ENCODE results near the gene EMILIN1. TPM values are rescaled to one million over a fixed set of nuclear protein-coding genes. Genes with fewer than 3 reads are reported as not detected.

EMILIN1 gene
- polyA plus RNA-seq, 1 of the 3 experiments (the other 2 are of a cell fraction) = 286 TPM

DNA sequence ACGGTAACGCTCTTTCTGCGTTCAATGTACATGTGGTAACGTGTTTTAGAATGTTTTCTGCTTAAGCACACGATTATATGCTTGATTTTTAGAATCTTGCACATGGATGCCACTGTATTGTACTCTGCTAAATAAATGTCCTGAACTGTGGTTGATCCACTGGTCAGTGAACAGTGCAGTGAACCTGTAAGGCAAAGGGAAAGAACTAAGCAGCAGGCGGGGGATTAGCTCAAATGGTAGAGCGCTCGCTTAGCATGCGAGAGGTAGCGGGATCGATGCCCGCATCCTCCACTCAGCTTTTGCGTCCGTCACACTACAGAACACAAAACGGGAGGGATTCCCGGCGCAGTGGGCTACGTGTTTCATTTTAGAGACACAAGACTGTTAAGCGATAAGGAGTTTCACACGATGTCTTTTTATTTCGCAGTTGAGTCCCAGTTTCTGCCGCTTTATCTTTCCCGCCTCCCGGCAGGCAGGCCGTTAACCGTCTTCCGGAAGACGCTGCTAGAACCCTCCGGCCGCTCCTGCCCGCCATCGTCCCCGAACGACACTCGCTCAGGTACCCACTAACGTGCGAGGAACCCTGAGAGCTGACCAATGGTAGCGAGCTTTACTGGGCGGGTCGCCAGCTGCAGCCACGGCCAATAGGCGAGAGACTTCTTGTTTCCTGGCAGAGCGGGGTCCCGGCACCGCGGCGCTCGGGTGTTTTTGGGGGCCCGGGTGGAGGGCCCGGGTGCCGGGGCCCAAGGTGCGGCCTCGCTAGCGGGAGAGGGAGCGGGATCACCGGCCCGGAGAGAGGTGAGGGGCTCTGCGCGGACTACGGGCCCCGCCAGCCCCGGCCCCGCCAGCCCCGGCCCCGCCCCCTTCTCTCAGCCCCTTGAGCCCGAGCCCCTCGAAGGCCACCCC lies 27.2 kb upstream of the EMILIN1 start, which contains the start of gene AGBL5:
AGBL5 (plus strand) TSS at position 673 of the 906 bp plus-strand sequence. CDS start 1,291 bp downstream, outside the sequence.
- WGBS (ENCODE audit: low lambda C conversion rate) = under 1% methylated on average over 56 of the region's 67 CpGs
- Histone ChIP-seq H3K36me3 (replicated peaks in 1 of 2; ENCODE audit: control insufficient read depth in 1 of 2, insufficient read depth in 2 of 2, low read length in 1 of 2) (peaks cover 13 to 31% of the 10 kb centered on the region in 2 experiments), H3K9me3 (no peaks in the 10 kb centered on the region), H3K4me2 (peak within 1 kb of the TSS; percentile 98), H4K20me1 (ENCODE audit: insufficient read depth) (no peaks in the 10 kb centered on the region), H3K27me3 (ENCODE audit: insufficient read depth) (no peaks in the 10 kb centered on the region), H2AFZ (ENCODE audit: low read depth) (peak within 1 kb of the TSS; percentile 71), H3K9me2 (no peaks in the 10 kb centered on the region), H3K27ac (ENCODE audit: low read depth in 2 of 2, low read length in 1 of 2) (peak within 1 kb of the TSS; percentile 81 to 98), H3K79me2 (ENCODE audit: insufficient read depth) (no peaks in the 10 kb centered on the region), H3K9ac (peak within 1 kb of the TSS; percentile 76), H3F3A (replicated peaks; ENCODE audit: insufficient read depth) (peaks cover 32% of the 10 kb centered on the region), H3K4me3 (ENCODE audit: low read depth in 2 of 2, low read length in 1 of 2) (peak within 1 kb of the TSS; percentile 86 to 89), H3K4me1 (ENCODE audit: control insufficient read depth in 1 of 2, insufficient read depth in 2 of 2, low read depth in 1 of 2, low read length in 1 of 2) (peaks cover 10 to 15% of the 10 kb centered on the region in 2 experiments; a peak in 2 of 4 replicates)
- ChIA-PET CTCF (interaction anchor here (0.6 to 13.5 kb wide), 21 partner anchors 9 to 287 kb away, joined by 3 to 216 read pairs (median 5); partner anchors contain the start of genes ABHD1, EMILIN1, KHK and OST4), POLR2A (interaction anchor here (0.6 to 4.8 kb wide), 17 partner anchors 8 to 202 kb away, joined by 3 to 80 read pairs (median 8); partner anchors contain the start of genes EMILIN1, KHK, OST4 and TMEM214)
- DNase-seq = peak; percentile 100
- TF ChIP-seq YY1 (IDR thresholded peaks at IDR 0.05; ENCODE audit: low read depth) (peak; percentile 65; the same call in 1 of the 2 replicates), SIN3A (IDR thresholded peaks at IDR 0.05; ENCODE audit: borderline replicate concordance, low read depth, low read length) (no peak), ELF1 (IDR thresholded peaks at IDR 0.05) (peak; percentile 63; the same call in 1 of the 2 replicates), RCOR1 (IDR thresholded peaks at IDR 0.05; ENCODE audit: low read length) (0 out of 2 replicates have a peak, but pooled peaks have one; percentile 14), GATA2 (CRISPR knock-in tag; IDR thresholded peaks at IDR 0.05) (no peak), RXRA (IDR thresholded peaks at IDR 0.05; ENCODE audit: borderline replicate concordance, low read depth) (no peak), FOSL2 (IDR thresholded peaks at IDR 0.05; ENCODE audit: borderline replicate concordance, low read depth) (peak; percentile 78; the same call in 1 of the 2 replicates), RAD21 (IDR thresholded peaks at IDR 0.05; ENCODE audit: low read length) (no peak), MXI1 (IDR thresholded peaks at IDR 0.05; ENCODE audit: low read depth, low read length) (peak; percentile 59; the same call in 1 of the 2 replicates), GABPA (IDR thresholded peaks at IDR 0.05; ENCODE audit: low read depth) (peak; percentile 35), POLR2AphosphoS5 (IDR thresholded peaks at IDR 0.05; ENCODE audit: low read depth, low read length) (peak; percentile 57), TEAD4 (IDR thresholded peaks at IDR 0.05; ENCODE audit: borderline replicate concordance, insufficient read depth) (peak; percentile 87), CHD2 (IDR thresholded peaks at IDR 0.05; ENCODE audit: low read length, partially characterized antibody) (peak; percentile 53), JUND (IDR thresholded peaks at IDR 0.05) (no peak; the same call in 1 of the 2 replicates), RFX5 (IDR thresholded peaks at IDR 0.05; ENCODE audit: low read length) (peak; percentile 69), MEF2A (IDR thresholded peaks at IDR 0.05; ENCODE audit: borderline replicate concordance, low read depth) (no peak), FOXM1 (IDR thresholded peaks at IDR 0.05; ENCODE audit: low read depth) (no peak; the same call in 1 of the 2 replicates)
- TF ChIP-seq, protein P1, sequence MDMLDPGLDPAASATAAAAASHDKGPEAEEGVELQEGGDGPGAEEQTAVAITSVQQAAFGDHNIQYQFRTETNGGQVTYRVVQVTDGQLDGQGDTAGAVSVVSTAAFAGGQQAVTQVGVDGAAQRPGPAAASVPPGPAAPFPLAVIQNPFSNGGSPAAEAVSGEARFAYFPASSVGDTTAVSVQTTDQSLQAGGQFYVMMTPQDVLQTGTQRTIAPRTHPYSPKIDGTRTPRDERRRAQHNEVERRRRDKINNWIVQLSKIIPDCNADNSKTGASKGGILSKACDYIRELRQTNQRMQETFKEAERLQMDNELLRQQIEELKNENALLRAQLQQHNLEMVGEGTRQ (IDR thresholded peaks at IDR 0.05; ENCODE audit: borderline replicate concordance, low read depth, low read length) = 0 out of 2 replicates have a peak, but pooled peaks have one; percentile 1
- TF ChIP-seq, protein P2, sequence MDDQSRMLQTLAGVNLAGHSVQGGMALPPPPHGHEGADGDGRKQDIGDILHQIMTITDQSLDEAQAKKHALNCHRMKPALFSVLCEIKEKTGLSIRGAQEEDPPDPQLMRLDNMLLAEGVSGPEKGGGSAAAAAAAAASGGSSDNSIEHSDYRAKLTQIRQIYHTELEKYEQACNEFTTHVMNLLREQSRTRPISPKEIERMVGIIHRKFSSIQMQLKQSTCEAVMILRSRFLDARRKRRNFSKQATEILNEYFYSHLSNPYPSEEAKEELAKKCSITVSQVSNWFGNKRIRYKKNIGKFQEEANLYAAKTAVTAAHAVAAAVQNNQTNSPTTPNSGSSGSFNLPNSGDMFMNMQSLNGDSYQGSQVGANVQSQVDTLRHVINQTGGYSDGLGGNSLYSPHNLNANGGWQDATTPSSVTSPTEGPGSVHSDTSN (IDR thresholded peaks at IDR 0.05) = 0 out of 2 replicates have a peak, but pooled peaks have one; percentile 4
- TF ChIP-seq, protein P3, sequence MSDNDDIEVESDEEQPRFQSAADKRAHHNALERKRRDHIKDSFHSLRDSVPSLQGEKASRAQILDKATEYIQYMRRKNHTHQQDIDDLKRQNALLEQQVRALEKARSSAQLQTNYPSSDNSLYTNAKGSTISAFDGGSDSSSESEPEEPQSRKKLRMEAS (IDR thresholded peaks at IDR 0.05; ENCODE audit: low read depth) = peak; percentile 100
- TF ChIP-seq, protein P4, sequence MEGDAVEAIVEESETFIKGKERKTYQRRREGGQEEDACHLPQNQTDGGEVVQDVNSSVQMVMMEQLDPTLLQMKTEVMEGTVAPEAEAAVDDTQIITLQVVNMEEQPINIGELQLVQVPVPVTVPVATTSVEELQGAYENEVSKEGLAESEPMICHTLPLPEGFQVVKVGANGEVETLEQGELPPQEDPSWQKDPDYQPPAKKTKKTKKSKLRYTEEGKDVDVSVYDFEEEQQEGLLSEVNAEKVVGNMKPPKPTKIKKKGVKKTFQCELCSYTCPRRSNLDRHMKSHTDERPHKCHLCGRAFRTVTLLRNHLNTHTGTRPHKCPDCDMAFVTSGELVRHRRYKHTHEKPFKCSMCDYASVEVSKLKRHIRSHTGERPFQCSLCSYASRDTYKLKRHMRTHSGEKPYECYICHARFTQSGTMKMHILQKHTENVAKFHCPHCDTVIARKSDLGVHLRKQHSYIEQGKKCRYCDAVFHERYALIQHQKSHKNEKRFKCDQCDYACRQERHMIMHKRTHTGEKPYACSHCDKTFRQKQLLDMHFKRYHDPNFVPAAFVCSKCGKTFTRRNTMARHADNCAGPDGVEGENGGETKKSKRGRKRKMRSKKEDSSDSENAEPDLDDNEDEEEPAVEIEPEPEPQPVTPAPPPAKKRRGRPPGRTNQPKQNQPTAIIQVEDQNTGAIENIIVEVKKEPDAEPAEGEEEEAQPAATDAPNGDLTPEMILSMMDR (IDR thresholded peaks at IDR 0.05) = no peak
- TF ChIP-seq, protein P5, sequence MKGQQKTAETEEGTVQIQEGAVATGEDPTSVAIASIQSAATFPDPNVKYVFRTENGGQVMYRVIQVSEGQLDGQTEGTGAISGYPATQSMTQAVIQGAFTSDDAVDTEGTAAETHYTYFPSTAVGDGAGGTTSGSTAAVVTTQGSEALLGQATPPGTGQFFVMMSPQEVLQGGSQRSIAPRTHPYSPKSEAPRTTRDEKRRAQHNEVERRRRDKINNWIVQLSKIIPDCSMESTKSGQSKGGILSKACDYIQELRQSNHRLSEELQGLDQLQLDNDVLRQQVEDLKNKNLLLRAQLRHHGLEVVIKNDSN (IDR thresholded peaks at IDR 0.05; ENCODE audit: borderline replicate concordance, low read depth) = 0 out of 2 replicates have a peak, but pooled peaks have one; percentile 6
- TF ChIP-seq, protein P6, sequence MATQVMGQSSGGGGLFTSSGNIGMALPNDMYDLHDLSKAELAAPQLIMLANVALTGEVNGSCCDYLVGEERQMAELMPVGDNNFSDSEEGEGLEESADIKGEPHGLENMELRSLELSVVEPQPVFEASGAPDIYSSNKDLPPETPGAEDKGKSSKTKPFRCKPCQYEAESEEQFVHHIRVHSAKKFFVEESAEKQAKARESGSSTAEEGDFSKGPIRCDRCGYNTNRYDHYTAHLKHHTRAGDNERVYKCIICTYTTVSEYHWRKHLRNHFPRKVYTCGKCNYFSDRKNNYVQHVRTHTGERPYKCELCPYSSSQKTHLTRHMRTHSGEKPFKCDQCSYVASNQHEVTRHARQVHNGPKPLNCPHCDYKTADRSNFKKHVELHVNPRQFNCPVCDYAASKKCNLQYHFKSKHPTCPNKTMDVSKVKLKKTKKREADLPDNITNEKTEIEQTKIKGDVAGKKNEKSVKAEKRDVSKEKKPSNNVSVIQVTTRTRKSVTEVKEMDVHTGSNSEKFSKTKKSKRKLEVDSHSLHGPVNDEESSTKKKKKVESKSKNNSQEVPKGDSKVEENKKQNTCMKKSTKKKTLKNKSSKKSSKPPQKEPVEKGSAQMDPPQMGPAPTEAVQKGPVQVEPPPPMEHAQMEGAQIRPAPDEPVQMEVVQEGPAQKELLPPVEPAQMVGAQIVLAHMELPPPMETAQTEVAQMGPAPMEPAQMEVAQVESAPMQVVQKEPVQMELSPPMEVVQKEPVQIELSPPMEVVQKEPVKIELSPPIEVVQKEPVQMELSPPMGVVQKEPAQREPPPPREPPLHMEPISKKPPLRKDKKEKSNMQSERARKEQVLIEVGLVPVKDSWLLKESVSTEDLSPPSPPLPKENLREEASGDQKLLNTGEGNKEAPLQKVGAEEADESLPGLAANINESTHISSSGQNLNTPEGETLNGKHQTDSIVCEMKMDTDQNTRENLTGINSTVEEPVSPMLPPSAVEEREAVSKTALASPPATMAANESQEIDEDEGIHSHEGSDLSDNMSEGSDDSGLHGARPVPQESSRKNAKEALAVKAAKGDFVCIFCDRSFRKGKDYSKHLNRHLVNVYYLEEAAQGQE (IDR thresholded peaks at IDR 0.05; ENCODE audit: low read depth, low read length) = peak; percentile 11; the same call in 1 of the 2 replicates

Measured in SK-N-SH (cell line).